HUES48 (cell line): ENCODE data around the gene OR10AD1.
"Not testable (repeated sequence)": the region's sequence is repeated elsewhere in the genome, so short reads cannot be mapped to it uniquely, and the experiment has no call there.

ENCODE experiments used
- H3K27ac ChIP-seq: one replicate; pipeline ENCODE4 v1.7.0; 2013; ENCODE audit warnings: low read depth, low read length, inconsistent platforms
- H3K27me3 ChIP-seq: 2 replicates; pipeline ENCODE4 v1.6.1; 2013; ENCODE audit warnings: mild to moderate bottlenecking, low read length; ENCODE audit not compliant: control insufficient read depth, insufficient read depth
- H3K36me3 ChIP-seq: 2 replicates; pipeline ENCODE4 v1.6.1; 2013; ENCODE audit warnings: low read length; ENCODE audit not compliant: control insufficient read depth, insufficient read depth
- H3K4me1 ChIP-seq: 2 replicates; pipeline ENCODE4 v1.6.1; 2013; ENCODE audit warnings: mild to moderate bottlenecking, low read length; ENCODE audit not compliant: control insufficient read depth, insufficient read depth
- H3K4me3 ChIP-seq: 2 replicates; pipeline ENCODE4 v1.5.1; 2013; ENCODE audit warnings: mild to moderate bottlenecking, low read depth, low read length
- H3K9ac ChIP-seq: 2 replicates; pipeline ENCODE4 v1.6.1; 2013; ENCODE audit warnings: mild to moderate bottlenecking, low read depth, low read length, moderate library complexity
- H3K9me3 ChIP-seq: 2 replicates; pipeline ENCODE4 v1.6.1; 2013; ENCODE audit warnings: low read length; ENCODE audit not compliant: control insufficient read depth, insufficient read depth

The OR10AD1 gene

GRCh38 chr12:48203192-48203591 lies at the start of gene OR10AD1:
Gene OR10AD1, minus strand, starts transcription at chr12:48203292. Its CDS starts 0 bp downstream, at chr12:48203292.
- no peak within 1 kb of the TSS for H3K9ac ChIP-seq
- no peak within 1 kb of the TSS for H3K27ac ChIP-seq
- no peak within 1 kb of the TSS for H3K4me3 ChIP-seq
- no peaks in the 10 kb centered on the region for H3K36me3 ChIP-seq
- peaks cover 48% of the 10 kb centered on the region for H3K27me3 ChIP-seq
- H3K9me3 ChIP-seq: 0 out of 2 replicates have a peak, but pooled peaks cover 6% of the 10 kb centered on the region
- no peaks in the 10 kb centered on the region for H3K4me1 ChIP-seq

DNA sequence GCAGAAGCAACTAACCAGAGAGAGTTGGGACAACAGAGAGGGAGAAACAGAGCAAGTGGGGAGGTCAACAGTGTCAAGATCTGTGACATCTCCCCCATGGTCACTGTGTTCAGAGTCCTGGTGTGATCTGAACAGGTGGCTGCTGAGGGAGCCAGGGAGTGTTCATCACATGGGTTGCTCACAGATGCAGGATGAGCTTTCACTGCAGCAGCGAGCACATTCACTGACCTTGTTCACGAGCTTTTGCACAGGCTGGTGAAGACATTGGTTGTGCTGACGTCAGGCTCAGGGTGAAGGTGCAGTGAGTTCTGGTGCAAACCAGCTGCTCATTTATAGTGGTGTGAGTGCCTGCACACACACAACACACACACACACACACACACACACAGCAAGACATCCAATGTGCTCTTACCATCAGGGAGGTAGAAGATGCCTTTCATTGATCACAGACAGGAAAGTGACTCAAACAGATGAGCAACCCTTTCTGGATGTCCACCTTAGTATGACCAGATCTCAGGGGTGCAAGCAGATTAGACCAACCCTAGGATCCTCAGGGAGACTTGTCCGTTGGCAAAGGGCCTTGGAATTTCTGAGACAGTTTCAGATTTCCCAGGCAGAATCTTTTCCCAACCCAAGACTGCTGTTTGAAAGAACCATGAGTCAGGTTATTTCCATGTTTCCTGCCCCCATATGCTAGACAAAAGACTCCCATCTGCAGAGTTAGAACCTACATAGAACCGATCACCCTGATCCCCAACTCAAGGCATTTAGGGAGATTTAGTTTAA lies 44.3 kb upstream of the OR10AD1 start:
- no peak overlapping the region for H3K27ac ChIP-seq
- H3K9ac ChIP-seq: no peak overlapping the region
- H3K27me3 ChIP-seq: no peaks in the 10 kb centered on the region

DNA sequence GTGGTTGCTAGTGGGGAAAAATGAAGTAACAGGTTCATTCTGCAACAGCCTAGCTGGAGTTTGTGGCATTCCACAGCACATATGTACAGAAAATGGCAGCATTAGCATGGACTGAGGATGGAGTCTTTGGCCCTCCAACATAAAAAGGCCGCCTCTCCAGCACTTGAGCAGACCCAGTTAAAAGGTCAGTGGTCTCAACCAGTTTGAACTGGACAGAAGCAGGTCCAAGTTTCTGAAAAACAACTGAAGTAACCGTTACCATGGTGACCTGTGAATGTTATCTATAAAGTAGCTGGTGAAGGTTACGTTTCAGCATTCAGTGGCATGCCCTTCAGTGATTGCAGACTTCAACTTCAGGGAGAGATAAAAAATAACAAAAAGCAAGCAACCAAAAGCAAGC lies 34.1 kb upstream of the OR10AD1 start:
- peaks cover 3% of the 10 kb centered on the region; the same call in 1 of the 2 replicates for H3K9me3 ChIP-seq
- no peaks in the 10 kb centered on the region for H3K27me3 ChIP-seq
- no peak overlapping the region for H3K27ac ChIP-seq
- H3K4me1 ChIP-seq: no peaks in the 10 kb centered on the region
- no peaks in the 10 kb centered on the region for H3K36me3 ChIP-seq
- H3K9ac ChIP-seq: no peak overlapping the region
- no peak overlapping the region for H3K4me3 ChIP-seq

More for the DNA sequence above, 44.3 kb upstream of the OR10AD1 start:
- Histone ChIP-seq H3K4me3 (no peak overlapping the region), H3K4me1 (no peaks in the 10 kb centered on the region), H3K9me3 (peaks cover 2% of the 10 kb centered on the region; the same call in 1 of the 2 replicates), H3K36me3 (no peaks in the 10 kb centered on the region)

GRCh38 chr12:48235796-48236333 lies 32.8 kb upstream of the OR10AD1 start:
- Histone ChIP-seq H3K9ac (no peak overlapping the region), H3K4me1 (no peaks in the 10 kb centered on the region), H3K27ac (no peak overlapping the region), H3K27me3 (no peaks in the 10 kb centered on the region), H3K4me3 (no peak overlapping the region), H3K36me3 (no peaks in the 10 kb centered on the region), H3K9me3 (no peaks in the 10 kb centered on the region)

DNA sequence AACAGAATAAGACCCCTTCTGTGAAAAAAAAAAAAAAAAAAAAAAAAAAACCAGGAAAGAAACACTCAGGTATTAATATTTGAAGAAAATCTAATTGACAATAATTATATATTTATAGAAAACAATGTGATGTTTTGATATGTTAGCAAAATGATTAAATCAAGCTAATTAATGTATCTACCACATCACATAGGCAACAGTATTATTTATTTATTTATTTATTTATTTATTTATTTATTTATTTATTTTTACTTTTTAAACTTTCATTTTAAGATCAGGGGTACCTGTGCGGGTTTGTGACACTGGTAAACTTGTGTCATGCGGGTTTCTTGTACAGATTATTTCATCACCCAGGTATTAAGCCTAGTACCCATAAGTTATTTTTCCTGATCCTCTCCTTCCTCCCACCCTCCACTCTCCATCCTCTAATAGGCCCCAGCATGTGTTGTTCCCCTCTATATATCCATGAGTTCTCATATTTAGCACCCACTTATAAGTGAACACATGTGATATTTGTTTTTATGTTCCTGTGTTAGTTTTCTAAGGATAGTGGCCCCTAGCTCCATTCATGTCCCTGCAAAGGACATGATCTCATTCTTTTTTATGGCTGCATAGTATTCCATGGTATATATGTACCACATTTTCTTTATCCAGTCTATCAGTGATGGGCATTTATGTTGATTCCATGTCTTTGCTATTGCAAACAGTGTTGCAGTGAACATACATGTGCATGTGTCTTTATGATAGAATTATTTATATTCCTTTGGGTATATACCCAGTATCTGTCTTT lies 28.3 kb upstream of the OR10AD1 start:
- not testable (repeated sequence) for H3K27me3 ChIP-seq, H3K27ac ChIP-seq

GRCh38 chr12:48224533-48224932 lies 21.4 kb upstream of the OR10AD1 start:
- H3K27ac ChIP-seq, H3K9ac ChIP-seq, H3K4me1 ChIP-seq, H3K9me3 ChIP-seq, H3K4me3 ChIP-seq, H3K36me3 ChIP-seq, H3K27me3 ChIP-seq: not testable (repeated sequence)

More for the DNA sequence above, 28.3 kb upstream of the OR10AD1 start:
- not testable (repeated sequence) for H3K4me1 ChIP-seq, H3K4me3 ChIP-seq, H3K9me3 ChIP-seq, H3K36me3 ChIP-seq, H3K9ac ChIP-seq

DNA sequence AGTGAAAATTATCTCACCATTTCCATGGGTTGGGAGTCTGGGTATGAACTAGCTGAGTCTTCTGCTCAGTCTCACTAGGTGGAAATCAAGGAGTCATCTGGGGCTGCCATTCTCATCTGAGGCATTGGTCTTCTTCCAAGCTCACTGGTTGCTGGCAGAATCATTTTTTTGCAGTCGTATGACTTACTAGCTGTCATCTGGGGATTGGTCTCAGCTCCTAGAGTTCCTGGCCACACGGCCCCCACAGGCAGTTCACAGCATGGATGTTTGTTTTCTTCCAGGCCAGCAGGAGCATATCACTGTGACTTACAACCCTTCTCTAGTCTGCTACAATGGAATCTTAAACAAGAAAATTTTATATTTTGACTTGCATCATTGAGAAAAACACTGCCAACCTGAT lies 18.6 kb upstream of the OR10AD1 start:
- Histone ChIP-seq H3K9ac (no peak overlapping the region), H3K27me3 (no peaks in the 10 kb centered on the region), H3K9me3 (no peaks in the 10 kb centered on the region; the same call in 1 of the 2 replicates), H3K36me3 (no peaks in the 10 kb centered on the region), H3K4me3 (no peak overlapping the region), H3K27ac (no peak overlapping the region), H3K4me1 (no peaks in the 10 kb centered on the region)

DNA sequence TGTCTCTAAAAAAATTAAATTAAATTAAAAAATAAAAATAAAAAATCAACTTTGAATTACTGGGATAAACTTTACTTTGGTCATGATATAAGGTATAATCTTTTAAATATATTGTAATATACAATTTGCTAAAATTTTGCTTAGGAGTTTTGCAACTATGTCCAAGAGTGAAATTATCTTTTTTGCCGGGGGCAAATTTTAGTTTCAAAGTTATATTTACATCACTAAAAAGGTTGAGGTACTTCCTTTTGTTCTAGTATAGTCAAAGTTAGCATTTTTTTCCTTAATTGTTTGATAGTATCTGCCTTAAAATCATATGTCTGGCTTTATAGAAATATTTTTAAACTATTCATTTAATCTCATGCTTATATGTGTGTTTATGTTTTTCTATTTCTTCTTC lies 17.6 kb upstream of the OR10AD1 start:
- H3K27ac ChIP-seq: no peak overlapping the region
- no peak overlapping the region for H3K4me3 ChIP-seq
- H3K4me1 ChIP-seq: no peaks in the 10 kb centered on the region
- H3K36me3 ChIP-seq: no peaks in the 10 kb centered on the region
- no peak overlapping the region for H3K9ac ChIP-seq
- no peaks in the 10 kb centered on the region; the same call in 1 of the 2 replicates for H3K9me3 ChIP-seq
- no peaks in the 10 kb centered on the region for H3K27me3 ChIP-seq

DNA sequence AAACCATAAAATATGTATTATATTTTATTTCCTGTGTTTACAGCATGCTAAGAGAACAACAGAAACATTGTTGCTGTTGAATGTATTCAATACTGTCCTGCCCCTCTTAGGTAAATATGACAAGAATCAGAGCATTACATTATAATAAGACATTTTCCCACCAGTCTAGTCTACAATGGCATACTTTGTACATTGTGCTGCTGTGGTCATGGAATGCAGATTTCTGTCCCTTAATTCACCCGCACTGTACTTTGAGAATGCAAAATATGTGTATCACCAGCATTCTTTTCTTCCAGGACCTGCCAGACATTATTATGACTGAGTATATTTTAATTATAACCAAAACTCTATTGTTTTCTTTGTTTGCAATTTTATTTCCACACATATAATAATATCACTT lies 16.5 kb upstream of the OR10AD1 start:
- no peaks in the 10 kb centered on the region for H3K36me3 ChIP-seq
- H3K4me3 ChIP-seq: no peak overlapping the region
- no peak overlapping the region for H3K9ac ChIP-seq
- H3K4me1 ChIP-seq: no peaks in the 10 kb centered on the region
- H3K9me3 ChIP-seq: no peaks in the 10 kb centered on the region
- no peak overlapping the region for H3K27ac ChIP-seq
- no peaks in the 10 kb centered on the region for H3K27me3 ChIP-seq

DNA sequence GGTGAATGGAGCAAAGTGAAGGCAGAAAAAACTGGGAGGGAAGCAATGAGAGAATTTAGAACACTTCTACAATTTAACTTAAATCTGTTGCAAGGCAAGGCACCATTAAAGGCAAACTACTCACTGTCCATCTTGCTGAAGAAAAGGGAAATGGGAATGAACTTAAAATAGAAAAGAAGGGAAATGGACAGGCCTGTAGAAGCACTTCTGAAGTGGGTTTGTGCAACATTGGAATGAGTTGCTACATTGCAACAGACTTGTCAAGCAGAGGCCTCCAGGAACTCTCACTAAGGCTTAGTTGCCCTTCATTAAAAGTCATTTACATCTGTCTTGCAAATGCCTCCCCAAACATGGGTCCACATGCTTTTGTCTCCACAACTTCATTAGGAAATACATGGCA lies 13.7 kb upstream of the OR10AD1 start:
- Histone ChIP-seq H3K9me3 (no peaks in the 10 kb centered on the region), H3K36me3 (no peaks in the 10 kb centered on the region), H3K27me3 (peaks cover 12% of the 10 kb centered on the region; the same call in 1 of the 2 replicates), H3K4me3 (no peak overlapping the region), H3K4me1 (no peaks in the 10 kb centered on the region), H3K9ac (no peak overlapping the region), H3K27ac (no peak overlapping the region)

DNA sequence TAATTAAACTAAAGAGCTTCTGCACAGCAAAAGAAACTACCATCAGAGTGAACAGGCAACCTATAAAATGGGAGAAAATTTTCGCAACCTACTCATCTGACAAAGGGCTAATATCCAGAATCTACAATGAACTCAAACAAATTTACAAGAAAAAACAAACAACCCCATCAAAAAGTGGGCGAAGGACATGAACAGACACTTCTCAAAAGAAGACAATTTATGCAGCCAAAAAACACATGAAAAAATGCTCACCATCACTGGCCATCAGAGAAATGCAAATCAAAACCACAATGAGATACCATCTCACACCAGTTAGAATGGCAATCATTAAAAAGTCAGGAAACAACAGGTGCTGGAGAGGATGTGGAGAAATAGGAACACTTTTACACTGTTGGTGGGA lies 6.4 kb upstream of the OR10AD1 start:
- not testable (repeated sequence) for H3K9me3 ChIP-seq, H3K4me1 ChIP-seq, H3K27ac ChIP-seq, H3K36me3 ChIP-seq, H3K9ac ChIP-seq, H3K4me3 ChIP-seq
- peaks cover 12% of the 10 kb centered on the region; the same call in 1 of the 2 replicates for H3K27me3 ChIP-seq
